ENCODE measurements around the gene IFI35.

- TF ChIP-seq CTCF (IDR thresholded peaks at IDR 0.05) (no peak), POLR2A (IDR thresholded peaks at IDR 0.05) (no peak)
These were observed 26.9 kb upstream of the IFI35 start, which contains the start of gene PTGES3L for GRCh38 chr17:42979511-42980273.

Measured in body of pancreas (tissue), 4 donors.